SK-N-SH (cell line): ENCODE data around the gene PCLO. TPM values are rescaled to one million over a fixed set of nuclear protein-coding genes. Genes with fewer than 3 reads are reported as not detected.

Source experiments
- CTCF ChIA-PET: fragments of 300-600, 350-600 bp; formaldehyde crosslinking; extraction: SDS; loops from one replicate; lab custom pipeline; 2021; lab: Yijun Ruan, JAX
- POLR2A ChIA-PET: fragments of 350-600 bp; sonication (Branson Sonifier 250); formaldehyde crosslinking; extraction: SDS; loops from one replicate; lab custom pipeline; 2020; ENCODE audit warnings: antibody characterized with exemption, inconsistent platforms; lab: Yijun Ruan, JAX
- DNase-seq: peaks from one replicate; pipeline ENCODE4 v3.0.0; 2012
- H2AFZ ChIP-seq: fragments of 200-600 bp; sonication (generic); 2 replicates; pipeline ENCODE4 v1.8.1; 2016; ENCODE audit warnings: antibody characterized with exemption, mild to moderate bottlenecking, low read depth
- H3F3A ChIP-seq: fragments of 200-600 bp; sonication (generic); replicated peaks from 2 replicates; pipeline ENCODE3; 2016; ENCODE audit warnings: antibody characterized with exemption, mild to moderate bottlenecking; ENCODE audit not compliant: insufficient read depth
- H3K27ac ChIP-seq, 2 experiments: fragments of 200-500 bp in 1 of 2; fragments of 200-600 bp in 1 of 2; sonication (Bioruptor generic) in 1 of 2; sonication (generic), shearing (Covaris generic) in 1 of 2; 2 replicates each; pipeline versions ENCODE4 v1.5.1 to v1.6.1; 2014 to 2016; ENCODE audit warnings: low read depth in 2 of 2, inconsistent platforms in 1 of 2, low read length in 1 of 2, mild to moderate bottlenecking in 1 of 2, mixed read lengths in 1 of 2
- H3K27me3 ChIP-seq: fragments of 200-600 bp; sonication (generic), shearing (Covaris generic); 2 replicates; pipeline ENCODE4 v1.6.1; 2016; ENCODE audit warnings: mixed run types; ENCODE audit not compliant: insufficient read depth
- H3K36me3 ChIP-seq, 2 experiments: fragments of 200-500 bp in 1 of 2; fragments of 200-600 bp in 1 of 2; sonication (Bioruptor generic) in 1 of 2; sonication (generic) in 1 of 2; replicated peaks in 1 of 2; 2 replicates each; pipeline versions ENCODE3 to v1.5.1; 2014 to 2016; ENCODE audit warnings: low read length in 1 of 2, mild to moderate bottlenecking in 1 of 2; ENCODE audit not compliant: insufficient read depth in 2 of 2, control insufficient read depth in 1 of 2
- H3K4me1 ChIP-seq, 2 experiments: fragments of 200-500 bp in 1 of 2; fragments of 200-600 bp in 1 of 2; sonication (Bioruptor generic) in 1 of 2; sonication (generic), shearing (Covaris generic) in 1 of 2; 2 replicates each; pipeline versions ENCODE4 v1.5.1 to v1.6.1; 2014 to 2016; ENCODE audit warnings: low read depth in 1 of 2, low read length in 1 of 2, mixed run types in 1 of 2; ENCODE audit not compliant: insufficient read depth in 2 of 2, control insufficient read depth in 1 of 2
- H3K4me2 ChIP-seq: fragments of 200-600 bp; sonication (generic), shearing (Covaris generic); 2 replicates; pipeline ENCODE4 v1.6.1; 2017; ENCODE audit warnings: mixed run types
- H3K4me3 ChIP-seq, 2 experiments: fragments of 200-500 bp in 1 of 2; fragments of 200-600 bp in 1 of 2; sonication (Bioruptor generic) in 1 of 2; sonication (generic), shearing (Covaris generic) in 1 of 2; 2 replicates each; pipeline versions ENCODE4 v1.5.1 to v1.8.1; 2014 to 2016; ENCODE audit warnings: low read depth in 2 of 2, inconsistent platforms in 1 of 2, low read length in 1 of 2, mild to moderate bottlenecking in 1 of 2, mixed read lengths in 1 of 2, moderate library complexity in 1 of 2
- H3K79me2 ChIP-seq: fragments of 200-600 bp; sonication (generic); 2 replicates; pipeline ENCODE4 v1.8.1; 2017; ENCODE audit warnings: mild to moderate bottlenecking; ENCODE audit not compliant: insufficient read depth
- H3K9ac ChIP-seq: fragments of 200-600 bp; sonication (generic); 2 replicates; pipeline ENCODE4 v1.6.1; 2017; ENCODE audit warnings: mixed run types
- H3K9me2 ChIP-seq: fragments of 200-600 bp; sonication (generic); 2 replicates; pipeline ENCODE4 v1.6.1; 2017; ENCODE audit warnings: mixed run types
- H3K9me3 ChIP-seq: fragments of 200-600 bp; sonication (generic); 2 replicates; pipeline ENCODE4 v1.6.1; 2017; ENCODE audit warnings: mixed run types, mild to moderate bottlenecking, moderate library complexity
- H4K20me1 ChIP-seq: fragments of 200-600 bp; sonication (generic); 2 replicates; pipeline ENCODE4 v1.6.1; 2017; ENCODE audit warnings: mild to moderate bottlenecking, mixed run types; ENCODE audit not compliant: insufficient read depth
- CHD2 ChIP-seq: fragments of 150-350 bp; IDR thresholded peaks from 2 replicates; pipeline ENCODE4 v1.6.1; 2018; ENCODE audit warnings: low read length; ENCODE audit not compliant: partially characterized antibody
- EZH2phosphoT487 ChIP-seq: fragments of 200-600 bp; sonication (generic); IDR thresholded peaks from 2 replicates; pipeline ENCODE4 v1.6.1; 2017; ENCODE audit warnings: low read depth, mixed run types, mild to moderate bottlenecking, antibody characterized with exemption, moderate library complexity, borderline replicate concordance
- JUND ChIP-seq: IDR thresholded peaks from 2 replicates; pipeline ENCODE4 v1.4.0; 2012
- MEF2A ChIP-seq: IDR thresholded peaks from 2 replicates; pipeline ENCODE4 v1.4.0; 2012; ENCODE audit warnings: low read depth, borderline replicate concordance
- NRF1 ChIP-seq: IDR thresholded peaks from 2 replicates; pipeline ENCODE4 v1.6.1; 2012; ENCODE audit warnings: low read depth, mild to moderate bottlenecking, low read length
- RAD21 ChIP-seq: IDR thresholded peaks from 2 replicates; pipeline ENCODE4 v1.6.1; 2012; ENCODE audit warnings: mild to moderate bottlenecking, low read length
- RCOR1 ChIP-seq: fragments of 150-350 bp; IDR thresholded peaks from 2 replicates; pipeline ENCODE4 v1.6.1; 2017; ENCODE audit warnings: antibody characterized with exemption, low read length
- RFX5 ChIP-seq: IDR thresholded peaks from 2 replicates; pipeline ENCODE4 v1.6.1; 2012; ENCODE audit warnings: mild to moderate bottlenecking, improper control_type of control experiment, low read length
- RXRA ChIP-seq: IDR thresholded peaks from 2 replicates; pipeline ENCODE4 v1.4.0; 2012; ENCODE audit warnings: low read depth, mild to moderate bottlenecking, borderline replicate concordance
- SIN3A ChIP-seq: IDR thresholded peaks from 2 replicates; pipeline ENCODE4 v1.6.1; 2012; ENCODE audit warnings: low read depth, mild to moderate bottlenecking, low read length, moderate library complexity, borderline replicate concordance
- SMC3 ChIP-seq: IDR thresholded peaks from 2 replicates; pipeline ENCODE4 v1.6.1; 2012; ENCODE audit warnings: low read depth, low read length, improper control_type of control experiment
- TAF1 ChIP-seq: IDR thresholded peaks from 2 replicates; pipeline ENCODE4 v1.6.1; 2012; ENCODE audit warnings: low read depth, mild to moderate bottlenecking, low read length, moderate library complexity, borderline replicate concordance
- TEAD4 ChIP-seq: IDR thresholded peaks from 2 replicates; pipeline ENCODE4 v1.4.0; 2012; ENCODE audit warnings: mild to moderate bottlenecking, borderline replicate concordance; ENCODE audit not compliant: insufficient read depth
- WGBS: methylation state at CpG from one replicate; pipeline ENCODE4 v1.1.6; 2017; ENCODE audit warnings: low lambda C conversion rate; 5-methylcytosine and 5-hydroxymethylcytosine counted together
- polyA plus RNA-seq, 3 experiments: library from polyadenylated mRNA; depleted of rRNA; stranded (reverse); fragments of >200 nt; gene quantifications; 2 replicates each; pipeline ENCODE4 v1.2.3, GENCODE V29; 2012
- TF ChIP-seq, protein P1 (sequence below): IDR thresholded peaks from 2 replicates; pipeline ENCODE4; 2012
- TF ChIP-seq, protein P2 (sequence below): fragments of 200-600 bp; sonication (generic); IDR thresholded peaks from 2 replicates; pipeline ENCODE4 v1.6.1; 2017; ENCODE audit warnings: antibody characterized with exemption, mild to moderate bottlenecking, moderate library complexity
- TF ChIP-seq, protein P3 (sequence below): IDR thresholded peaks from 2 replicates; pipeline ENCODE4 v1.6.1; 2012; ENCODE audit warnings: mild to moderate bottlenecking, low read depth, low read length, moderate library complexity
- TF ChIP-seq, protein P4 (sequence below): IDR thresholded peaks from 2 replicates; pipeline ENCODE4 v1.4.0; 2012; ENCODE audit warnings: low read depth
- TF ChIP-seq, protein P5 (sequence below): fragments of 150-350 bp; IDR thresholded peaks from 2 replicates; pipeline ENCODE4 v1.6.1; 2016; ENCODE audit warnings: mild to moderate bottlenecking, low read depth, low read length

Gene PCLO
- polyA plus RNA-seq, 1 of the 3 experiments (the other 2 are of a cell fraction), result 0.51 TPM

DNA sequence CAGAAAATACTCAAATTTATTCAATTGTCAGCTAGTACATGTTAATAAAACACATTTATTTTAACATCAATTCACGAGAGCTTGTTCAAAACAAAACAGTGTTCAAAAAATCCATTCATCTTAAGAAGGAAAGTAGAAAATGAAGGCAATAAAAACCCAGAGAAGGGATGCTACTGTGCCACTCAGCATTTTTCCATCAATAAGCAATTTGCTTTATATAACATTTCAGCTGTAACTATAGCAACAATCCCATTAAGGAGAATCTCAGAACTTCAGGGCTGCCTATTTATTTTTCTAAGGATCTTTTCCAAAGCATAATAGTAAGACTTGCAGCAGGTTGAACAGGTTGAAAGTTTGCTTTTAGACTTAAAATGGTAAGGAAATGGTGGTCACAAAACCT lies 190.5 kb downstream of the PCLO start:
- Histone ChIP-seq H3K9me2 (no peaks in the 10 kb centered on the region; the same call in 1 of the 2 replicates), H3K27me3 (no peaks in the 10 kb centered on the region), H3K36me3 (no peaks in the 10 kb centered on the region), H3K9ac (no peak overlapping the region), H2AFZ (no peak overlapping the region), H3K4me1 (no peaks in the 10 kb centered on the region; a peak in 1 of 4 replicates), H3K27ac (no peak overlapping the region), H3F3A (no peaks in the 10 kb centered on the region), H3K79me2 (no peaks in the 10 kb centered on the region), H3K4me2 (no peak overlapping the region), H3K9me3 (no peaks in the 10 kb centered on the region), H4K20me1 (no peaks in the 10 kb centered on the region), H3K4me3 (no peak overlapping the region)
- 54% methylated on average over 1 of the region's 1 CpG for WGBS
- no peak for DNase-seq
- POLR2A ChIA-PET, result no interaction called here
- no peak for TF ChIP-seq RCOR1
- TF ChIP-seq SMC3, result no peak
- TF ChIP-seq RXRA, result no peak
- TF ChIP-seq, protein P1, sequence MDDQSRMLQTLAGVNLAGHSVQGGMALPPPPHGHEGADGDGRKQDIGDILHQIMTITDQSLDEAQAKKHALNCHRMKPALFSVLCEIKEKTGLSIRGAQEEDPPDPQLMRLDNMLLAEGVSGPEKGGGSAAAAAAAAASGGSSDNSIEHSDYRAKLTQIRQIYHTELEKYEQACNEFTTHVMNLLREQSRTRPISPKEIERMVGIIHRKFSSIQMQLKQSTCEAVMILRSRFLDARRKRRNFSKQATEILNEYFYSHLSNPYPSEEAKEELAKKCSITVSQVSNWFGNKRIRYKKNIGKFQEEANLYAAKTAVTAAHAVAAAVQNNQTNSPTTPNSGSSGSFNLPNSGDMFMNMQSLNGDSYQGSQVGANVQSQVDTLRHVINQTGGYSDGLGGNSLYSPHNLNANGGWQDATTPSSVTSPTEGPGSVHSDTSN, result no peak
- TF ChIP-seq, protein P2, sequence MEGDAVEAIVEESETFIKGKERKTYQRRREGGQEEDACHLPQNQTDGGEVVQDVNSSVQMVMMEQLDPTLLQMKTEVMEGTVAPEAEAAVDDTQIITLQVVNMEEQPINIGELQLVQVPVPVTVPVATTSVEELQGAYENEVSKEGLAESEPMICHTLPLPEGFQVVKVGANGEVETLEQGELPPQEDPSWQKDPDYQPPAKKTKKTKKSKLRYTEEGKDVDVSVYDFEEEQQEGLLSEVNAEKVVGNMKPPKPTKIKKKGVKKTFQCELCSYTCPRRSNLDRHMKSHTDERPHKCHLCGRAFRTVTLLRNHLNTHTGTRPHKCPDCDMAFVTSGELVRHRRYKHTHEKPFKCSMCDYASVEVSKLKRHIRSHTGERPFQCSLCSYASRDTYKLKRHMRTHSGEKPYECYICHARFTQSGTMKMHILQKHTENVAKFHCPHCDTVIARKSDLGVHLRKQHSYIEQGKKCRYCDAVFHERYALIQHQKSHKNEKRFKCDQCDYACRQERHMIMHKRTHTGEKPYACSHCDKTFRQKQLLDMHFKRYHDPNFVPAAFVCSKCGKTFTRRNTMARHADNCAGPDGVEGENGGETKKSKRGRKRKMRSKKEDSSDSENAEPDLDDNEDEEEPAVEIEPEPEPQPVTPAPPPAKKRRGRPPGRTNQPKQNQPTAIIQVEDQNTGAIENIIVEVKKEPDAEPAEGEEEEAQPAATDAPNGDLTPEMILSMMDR, result no peak
- TF ChIP-seq, protein P3, sequence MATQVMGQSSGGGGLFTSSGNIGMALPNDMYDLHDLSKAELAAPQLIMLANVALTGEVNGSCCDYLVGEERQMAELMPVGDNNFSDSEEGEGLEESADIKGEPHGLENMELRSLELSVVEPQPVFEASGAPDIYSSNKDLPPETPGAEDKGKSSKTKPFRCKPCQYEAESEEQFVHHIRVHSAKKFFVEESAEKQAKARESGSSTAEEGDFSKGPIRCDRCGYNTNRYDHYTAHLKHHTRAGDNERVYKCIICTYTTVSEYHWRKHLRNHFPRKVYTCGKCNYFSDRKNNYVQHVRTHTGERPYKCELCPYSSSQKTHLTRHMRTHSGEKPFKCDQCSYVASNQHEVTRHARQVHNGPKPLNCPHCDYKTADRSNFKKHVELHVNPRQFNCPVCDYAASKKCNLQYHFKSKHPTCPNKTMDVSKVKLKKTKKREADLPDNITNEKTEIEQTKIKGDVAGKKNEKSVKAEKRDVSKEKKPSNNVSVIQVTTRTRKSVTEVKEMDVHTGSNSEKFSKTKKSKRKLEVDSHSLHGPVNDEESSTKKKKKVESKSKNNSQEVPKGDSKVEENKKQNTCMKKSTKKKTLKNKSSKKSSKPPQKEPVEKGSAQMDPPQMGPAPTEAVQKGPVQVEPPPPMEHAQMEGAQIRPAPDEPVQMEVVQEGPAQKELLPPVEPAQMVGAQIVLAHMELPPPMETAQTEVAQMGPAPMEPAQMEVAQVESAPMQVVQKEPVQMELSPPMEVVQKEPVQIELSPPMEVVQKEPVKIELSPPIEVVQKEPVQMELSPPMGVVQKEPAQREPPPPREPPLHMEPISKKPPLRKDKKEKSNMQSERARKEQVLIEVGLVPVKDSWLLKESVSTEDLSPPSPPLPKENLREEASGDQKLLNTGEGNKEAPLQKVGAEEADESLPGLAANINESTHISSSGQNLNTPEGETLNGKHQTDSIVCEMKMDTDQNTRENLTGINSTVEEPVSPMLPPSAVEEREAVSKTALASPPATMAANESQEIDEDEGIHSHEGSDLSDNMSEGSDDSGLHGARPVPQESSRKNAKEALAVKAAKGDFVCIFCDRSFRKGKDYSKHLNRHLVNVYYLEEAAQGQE, result no peak
- TF ChIP-seq TAF1, result no peak
- TF ChIP-seq SIN3A, result no peak
- no peak for TF ChIP-seq NRF1
- TF ChIP-seq RAD21, result no peak
- TF ChIP-seq, protein P4, sequence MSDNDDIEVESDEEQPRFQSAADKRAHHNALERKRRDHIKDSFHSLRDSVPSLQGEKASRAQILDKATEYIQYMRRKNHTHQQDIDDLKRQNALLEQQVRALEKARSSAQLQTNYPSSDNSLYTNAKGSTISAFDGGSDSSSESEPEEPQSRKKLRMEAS, result no peak
- no peak for TF ChIP-seq CHD2
- no peak for TF ChIP-seq JUND
- no peak for TF ChIP-seq TEAD4
- TF ChIP-seq MEF2A, result no peak
- TF ChIP-seq EZH2phosphoT487, result no peak
- no peak for TF ChIP-seq RFX5
- TF ChIP-seq, protein P5, sequence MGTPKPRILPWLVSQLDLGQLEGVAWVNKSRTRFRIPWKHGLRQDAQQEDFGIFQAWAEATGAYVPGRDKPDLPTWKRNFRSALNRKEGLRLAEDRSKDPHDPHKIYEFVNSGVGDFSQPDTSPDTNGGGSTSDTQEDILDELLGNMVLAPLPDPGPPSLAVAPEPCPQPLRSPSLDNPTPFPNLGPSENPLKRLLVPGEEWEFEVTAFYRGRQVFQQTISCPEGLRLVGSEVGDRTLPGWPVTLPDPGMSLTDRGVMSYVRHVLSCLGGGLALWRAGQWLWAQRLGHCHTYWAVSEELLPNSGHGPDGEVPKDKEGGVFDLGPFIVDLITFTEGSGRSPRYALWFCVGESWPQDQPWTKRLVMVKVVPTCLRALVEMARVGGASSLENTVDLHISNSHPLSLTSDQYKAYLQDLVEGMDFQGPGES, result no peak
- CTCF ChIA-PET, result interaction anchor here (0.7 kb wide), 2 partner anchors 14 to 395 kb away, joined by 3 read pairs; no protein-coding TSS in a partner anchor
